Brain microvascular endothelial cell (primary cell): ENCODE results near the gene BLID.

Experiments used
- DNase-seq: peaks from one replicate; pipeline ENCODE4 v3.0.0-alpha.2; 2020
- H3K27ac ChIP-seq: fragments of 250-450 bp; sonication (Bioruptor Pico); 2 replicates; pipeline ENCODE4 v1.5.1; 2020; ENCODE audit warnings: mild to moderate bottlenecking, moderate library complexity
- H3K27me3 ChIP-seq: fragments of 250-450 bp; sonication (Bioruptor Pico); replicated peaks from 2 replicates; pipeline ENCODE4 v1.5.1; 2020; ENCODE audit warnings: mild to moderate bottlenecking
- H3K36me3 ChIP-seq: fragments of 250-450 bp; sonication (Bioruptor Pico); replicated peaks from 2 replicates; pipeline ENCODE4 v1.5.1; 2020; ENCODE audit warnings: mild to moderate bottlenecking
- H3K4me3 ChIP-seq: 2 replicates; pipeline ENCODE4 v1.5.1; 2011; ENCODE audit warnings: low read depth, mild to moderate bottlenecking, control low read depth, low read length, moderate library complexity
- CTCF ChIP-seq: IDR thresholded peaks from 2 replicates; pipeline ENCODE4 v1.5.1; 2011; ENCODE audit warnings: low read depth, mild to moderate bottlenecking, moderate library complexity, low read length, control low read depth, inconsistent platforms; ENCODE audit errors: missing control alignments
- in situ Hi-C: cut with HindIII; loops from 2 replicates; pipeline ENCODE4 v1.10.0; 2017; ENCODE audit warnings: low sequenced_read_pairs, low pct_ligation_motif_present

BLID gene

DNA sequence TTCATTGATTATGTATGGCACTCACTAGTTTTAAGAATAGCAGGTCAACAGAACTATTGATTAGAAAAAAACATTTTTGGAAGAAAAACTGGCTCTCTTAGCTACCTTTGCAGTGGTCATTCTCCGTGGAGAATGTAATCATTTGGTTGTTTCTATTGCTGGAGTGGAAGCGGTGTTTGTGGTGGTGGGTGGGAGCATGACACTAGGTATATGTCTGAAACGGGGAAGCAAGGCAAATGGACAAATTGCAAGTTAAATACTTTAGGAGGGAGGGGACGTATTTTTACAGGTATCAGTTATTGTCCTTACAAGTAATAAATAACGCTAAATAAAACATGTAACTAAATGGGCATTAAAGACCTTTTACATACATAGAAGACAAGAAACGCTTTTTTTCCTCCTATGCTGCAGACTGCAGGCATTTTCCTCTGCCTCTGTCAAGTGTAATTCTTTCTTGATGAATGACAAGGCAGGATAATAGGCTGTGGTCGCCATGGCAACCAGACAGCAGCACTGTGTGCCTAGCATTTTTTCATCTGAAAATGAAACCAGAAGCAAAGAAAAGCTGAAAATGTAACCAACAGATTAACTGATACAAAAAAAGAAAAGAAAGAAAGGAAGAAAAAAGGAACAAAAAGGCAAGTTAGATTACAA is 46.2 kb downstream of the BLID start:
- Histone ChIP-seq H3K4me3 (no peak overlapping the region), H3K27ac (no peak overlapping the region), H3K27me3 (no peaks in the 10 kb centered on the region), H3K36me3 (no peaks in the 10 kb centered on the region)
- DNase-seq = peak; percentile 96
- in situ Hi-C loops = no loop called here
- no peak for TF ChIP-seq CTCF

DNA sequence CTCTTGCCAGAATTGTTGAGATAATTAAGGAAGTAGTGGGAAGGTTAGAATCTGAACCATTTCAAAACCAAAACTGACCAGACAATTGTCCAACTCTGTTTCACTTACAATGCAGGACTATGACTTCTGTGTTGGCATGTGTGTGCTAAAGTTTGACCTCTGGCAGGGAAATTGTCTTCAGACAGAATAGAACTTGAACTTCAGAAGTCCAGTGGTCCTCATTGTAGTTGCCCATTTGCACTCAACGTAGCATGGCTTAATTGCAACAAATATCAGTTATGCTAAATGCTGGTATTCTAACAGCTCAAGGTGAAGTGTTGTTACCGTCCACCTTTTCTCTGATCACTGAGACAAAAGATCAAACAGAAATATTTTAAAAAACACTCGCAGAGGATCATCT is 47.2 kb downstream of the BLID start:
- H3K4me3 ChIP-seq = no peak overlapping the region
- H3K27ac ChIP-seq = no peak overlapping the region
- in situ Hi-C loops = no loop called here
- no peak for TF ChIP-seq CTCF
- no peaks in the 10 kb centered on the region for H3K36me3 ChIP-seq
- no peak for DNase-seq
- H3K27me3 ChIP-seq = no peaks in the 10 kb centered on the region

DNA sequence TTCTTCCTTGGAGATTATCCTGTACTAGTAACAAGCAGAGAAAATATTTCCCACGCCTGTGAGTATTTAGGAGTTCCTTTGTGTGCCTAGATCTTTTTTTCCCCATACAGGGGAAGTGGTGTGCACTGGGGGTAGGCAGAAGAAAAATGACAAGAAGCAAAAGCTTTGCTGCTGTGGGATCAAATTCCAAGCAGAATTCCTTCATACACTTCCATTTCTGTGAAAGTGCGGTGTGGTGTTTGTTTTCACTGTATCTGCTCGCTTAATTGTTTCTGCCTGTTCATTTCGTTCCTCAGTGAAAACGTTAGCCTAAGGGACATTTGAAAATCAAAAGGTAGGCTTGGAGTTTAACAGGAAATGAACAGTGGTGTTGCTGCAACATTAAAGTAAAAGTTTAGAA is 47.9 kb downstream of the BLID start:
- no peak for TF ChIP-seq CTCF
- Histone ChIP-seq H3K27me3 (no peaks in the 10 kb centered on the region), H3K27ac (peak overlapping the region; percentile 2), H3K36me3 (no peaks in the 10 kb centered on the region), H3K4me3 (no peak overlapping the region)
- in situ Hi-C loops = no loop called here
- no peak for DNase-seq
